ENCODE data around the gene CDCP1. TPM values are rescaled to one million over a fixed set of nuclear protein-coding genes. Genes with fewer than 3 reads are reported as not detected.

The CDCP1 gene
- total and polyA plus RNA-seq, 2 donors (not counting 1 experiment from before 2014, with no cell fraction given): not detected

DNA sequence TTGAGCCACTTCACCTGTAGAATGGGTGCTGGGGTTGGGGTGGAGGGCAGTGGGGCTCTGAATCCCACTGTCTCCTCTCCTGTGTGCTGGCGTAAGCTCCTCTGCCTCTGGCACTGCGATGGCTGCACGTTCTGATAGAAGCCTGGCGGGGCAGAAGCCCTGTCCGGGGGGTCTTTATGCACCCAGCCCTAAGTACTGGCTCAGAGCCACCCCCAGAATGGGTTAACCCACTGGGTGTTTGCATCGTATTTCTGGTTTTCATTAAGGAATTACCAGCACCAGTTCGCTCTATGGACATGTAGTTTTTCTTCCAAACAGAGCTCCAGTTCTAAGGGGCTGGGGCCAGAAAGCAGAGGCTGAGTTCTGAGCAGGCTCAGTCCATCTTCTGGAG lies 37.7 kb upstream of the CDCP1 start:
- Histone ChIP-seq H3K36me3 (replicated peaks in 1 of 2; ENCODE audit: control extremely low read depth in 1 of 2, control insufficient read depth in 1 of 2, extremely low read depth in 1 of 2, insufficient read depth in 2 of 2, low read length in 1 of 2) (no peaks in the 10 kb centered on the region), H3K9me3 (ENCODE audit: control extremely low read depth in 1 of 3, control insufficient read depth in 2 of 3, insufficient read depth in 1 of 3, low read length in 2 of 3) (no peaks in the 10 kb centered on the region), H3K27me3 (replicated peaks in 1 of 4; ENCODE audit: control extremely low read depth in 1 of 4, control insufficient read depth in 3 of 4, insufficient read depth in 4 of 4, low read length in 3 of 4) (no peaks in the 10 kb centered on the region), H3K4me3 (ENCODE audit: control extremely low read depth in 1 of 5, extremely low read depth in 1 of 5, insufficient read depth in 1 of 5, low read depth in 2 of 5, low read length in 4 of 5) (no peak overlapping the region), H2AFZ (ENCODE audit: insufficient read depth, low read depth, low read length, poor library complexity, severe bottlenecking) (no peak overlapping the region), H4K20me1 (ENCODE audit: control insufficient read depth, insufficient read depth, low read length, poor library complexity, severe bottlenecking) (no peaks in the 10 kb centered on the region), H3K27ac (ENCODE audit: low read length in 2 of 2) (no peak overlapping the region), H3K79me2 (ENCODE audit: control insufficient read depth, insufficient read depth, low read length) (no peaks in the 10 kb centered on the region), H3K4me2 (replicated peaks; ENCODE audit: low read depth, low read length, poor library complexity, severe bottlenecking) (no peak overlapping the region), H3K9ac (ENCODE audit: low read length) (no peak overlapping the region), H3K4me1 (ENCODE audit: control insufficient read depth in 2 of 2, insufficient read depth in 2 of 2, low read length in 2 of 2) (no peaks in the 10 kb centered on the region)
- TF ChIP-seq EZH2 (IDR thresholded peaks at IDR 0.05; ENCODE audit: borderline replicate concordance, insufficient read depth, low read depth, low read length, poor library complexity, severe bottlenecking): no peak
- TF ChIP-seq, protein P1, sequence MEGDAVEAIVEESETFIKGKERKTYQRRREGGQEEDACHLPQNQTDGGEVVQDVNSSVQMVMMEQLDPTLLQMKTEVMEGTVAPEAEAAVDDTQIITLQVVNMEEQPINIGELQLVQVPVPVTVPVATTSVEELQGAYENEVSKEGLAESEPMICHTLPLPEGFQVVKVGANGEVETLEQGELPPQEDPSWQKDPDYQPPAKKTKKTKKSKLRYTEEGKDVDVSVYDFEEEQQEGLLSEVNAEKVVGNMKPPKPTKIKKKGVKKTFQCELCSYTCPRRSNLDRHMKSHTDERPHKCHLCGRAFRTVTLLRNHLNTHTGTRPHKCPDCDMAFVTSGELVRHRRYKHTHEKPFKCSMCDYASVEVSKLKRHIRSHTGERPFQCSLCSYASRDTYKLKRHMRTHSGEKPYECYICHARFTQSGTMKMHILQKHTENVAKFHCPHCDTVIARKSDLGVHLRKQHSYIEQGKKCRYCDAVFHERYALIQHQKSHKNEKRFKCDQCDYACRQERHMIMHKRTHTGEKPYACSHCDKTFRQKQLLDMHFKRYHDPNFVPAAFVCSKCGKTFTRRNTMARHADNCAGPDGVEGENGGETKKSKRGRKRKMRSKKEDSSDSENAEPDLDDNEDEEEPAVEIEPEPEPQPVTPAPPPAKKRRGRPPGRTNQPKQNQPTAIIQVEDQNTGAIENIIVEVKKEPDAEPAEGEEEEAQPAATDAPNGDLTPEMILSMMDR (IDR thresholded peaks at IDR 0.05): no peak
- Mint-ChIP-seq H3K27me3 (peaks cover 18% of the 10 kb centered on the region), H3K9me3 (ENCODE audit: insufficient read depth) (no peaks in the 10 kb centered on the region), H3K4me3 (no peak overlapping the region), H3K4me1 (no peaks in the 10 kb centered on the region), H3K27ac (no peak overlapping the region)
- ChIA-PET POLR2A (no interaction called here), CTCF (interaction anchor here (0.5 kb wide), 1 partner anchor 74 kb away, joined by 4 read pairs; no protein-coding TSS in a partner anchor)
- intact Hi-C loops (cut with micrococcal nuclease): no loop called here
- DNase-seq (no peak), ATAC-seq (ENCODE audit: low read depth) (no peak)
- WGBS (ENCODE audit: insufficient coverage): 87% methylated on average over 6 of the region's 7 CpGs

DNA sequence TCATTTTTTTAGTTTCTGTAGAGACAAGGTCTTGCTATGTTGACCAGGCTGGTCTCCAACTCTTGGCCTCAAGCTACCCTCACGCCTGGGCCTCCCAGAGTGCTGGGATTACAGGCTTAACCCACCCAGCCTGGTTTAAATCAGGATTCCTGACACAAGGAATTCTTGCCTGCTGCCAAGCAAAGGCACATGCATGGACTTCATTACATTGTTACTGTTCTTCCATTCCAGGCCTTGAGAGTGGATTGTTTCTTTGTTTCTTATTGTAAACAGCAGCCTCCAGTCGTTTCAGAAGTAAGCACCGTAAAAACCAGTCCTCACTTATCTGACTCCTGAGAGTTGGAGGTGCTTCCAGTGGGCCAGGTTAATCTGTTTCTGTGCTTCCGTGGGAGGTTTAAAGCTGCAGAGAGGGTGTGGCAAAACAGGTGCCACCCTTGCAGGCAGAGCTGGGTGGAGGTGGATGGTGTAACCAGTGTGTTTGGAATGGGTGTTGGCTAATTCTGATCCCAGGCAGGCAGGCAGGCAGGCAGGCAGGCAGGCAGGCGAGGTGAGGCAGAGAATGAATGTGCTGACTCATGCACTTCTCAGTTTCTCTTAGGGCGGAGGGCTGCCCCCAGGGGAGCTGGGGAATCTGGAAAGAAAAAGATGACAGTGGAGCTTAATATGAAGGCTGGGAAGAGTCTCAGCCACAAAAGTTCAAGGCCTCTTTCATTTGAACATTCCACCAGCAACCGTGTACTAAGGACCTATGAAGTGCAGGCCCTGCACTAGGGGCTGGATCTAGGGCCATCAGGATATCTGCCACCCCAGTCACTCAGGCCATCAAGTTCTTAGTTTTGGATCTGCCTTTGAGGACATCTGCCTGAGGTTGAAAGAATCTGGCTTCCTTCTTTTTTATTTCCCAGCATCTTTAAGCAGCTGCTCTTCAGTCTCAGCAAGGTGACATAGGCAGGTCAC lies 37.0 kb upstream of the CDCP1 start:
- no peak overlapping the region for H3K27ac ChIP-seq (ENCODE audit: low read length in 2 of 2)
- H3K79me2 ChIP-seq (ENCODE audit: control insufficient read depth, insufficient read depth, low read length): no peaks in the 10 kb centered on the region
- no peak overlapping the region for H3K9ac ChIP-seq (ENCODE audit: low read length)
- WGBS (ENCODE audit: insufficient coverage): 74% methylated on average over 6 of the region's 7 CpGs
- no peak overlapping the region for H3K27ac Mint-ChIP-seq
- H3K9me3 Mint-ChIP-seq (ENCODE audit: insufficient read depth): no peaks in the 10 kb centered on the region
- no peaks in the 10 kb centered on the region for H3K4me1 ChIP-seq (ENCODE audit: control insufficient read depth in 2 of 2, insufficient read depth in 2 of 2, low read length in 2 of 2)
- TF ChIP-seq EZH2 (IDR thresholded peaks at IDR 0.05; ENCODE audit: borderline replicate concordance, insufficient read depth, low read depth, low read length, poor library complexity, severe bottlenecking): no peak
- TF ChIP-seq, protein P1 (IDR thresholded peaks at IDR 0.05): no peak
- H4K20me1 ChIP-seq (ENCODE audit: control insufficient read depth, insufficient read depth, low read length, poor library complexity, severe bottlenecking): no peaks in the 10 kb centered on the region
- no peaks in the 10 kb centered on the region for H3K9me3 ChIP-seq (ENCODE audit: control extremely low read depth in 1 of 3, control insufficient read depth in 2 of 3, insufficient read depth in 1 of 3, low read length in 2 of 3)
- H3K4me3 ChIP-seq (ENCODE audit: control extremely low read depth in 1 of 5, extremely low read depth in 1 of 5, insufficient read depth in 1 of 5, low read depth in 2 of 5, low read length in 4 of 5): no peak overlapping the region
- POLR2A ChIA-PET: no interaction called here
- ATAC-seq (ENCODE audit: low read depth) (no peak), DNase-seq (no peak)
- H3K4me2 ChIP-seq (replicated peaks; ENCODE audit: low read depth, low read length, poor library complexity, severe bottlenecking): no peak overlapping the region
- no peak overlapping the region for H2AFZ ChIP-seq (ENCODE audit: insufficient read depth, low read depth, low read length, poor library complexity, severe bottlenecking)
- no peak overlapping the region for H3K4me3 Mint-ChIP-seq
- no peaks in the 10 kb centered on the region for H3K4me1 Mint-ChIP-seq
- no peaks in the 10 kb centered on the region for H3K27me3 ChIP-seq (replicated peaks in 1 of 4; ENCODE audit: control extremely low read depth in 1 of 4, control insufficient read depth in 3 of 4, insufficient read depth in 4 of 4, low read length in 3 of 4)
- CTCF ChIA-PET: no interaction called here
- intact Hi-C loops (cut with micrococcal nuclease): no loop called here
- peaks cover 18% of the 10 kb centered on the region for H3K27me3 Mint-ChIP-seq
- no peaks in the 10 kb centered on the region for H3K36me3 ChIP-seq (replicated peaks in 1 of 2; ENCODE audit: control extremely low read depth in 1 of 2, control insufficient read depth in 1 of 2, extremely low read depth in 1 of 2, insufficient read depth in 2 of 2, low read length in 1 of 2)
